Renal cortical epithelial cell (primary cell): ENCODE results near the gene FXR2. TPM values are rescaled to one million over a fixed set of nuclear protein-coding genes. Genes with fewer than 3 reads are reported as not detected.
"Not testable (repeated sequence)": the region's sequence is repeated elsewhere in the genome, so short reads cannot be mapped to it uniquely, and the experiment has no call there.

ENCODE experiments used
- DNase-seq: peaks from one replicate; pipeline ENCODE4 v3.0.0-alpha.2; 2011; ENCODE audit warnings: low read depth
- total RNA-seq: library from RNA; depleted of rRNA; stranded (reverse); fragments of >200 nt; gene quantifications from 2 replicates; pipeline ENCODE4 v1.2.3, GENCODE V29; 2014

FXR2 gene
- total RNA-seq, 1 donor from 2014 or later, result 35.0 TPM

- DNase-seq, result no peak
Measured at GRCh38 chr17:7629939-7630571, 15.4 kb upstream of the FXR2 start, which contains the start of gene SHBG. TSS of gene SHBG (plus strand) at chr17:7630135. CDS start at chr17:7630173, 38 bp downstream.

GRCh38 chr17:7627250-7628121 is 12.8 kb upstream of the FXR2 start, which contains the start of gene SAT2:
TSS of gene SAT2 (minus strand) at chr17:7627821. CDS start at chr17:7627635, 186 bp downstream.
- DNase-seq, result peak; percentile 85

GRCh38 chr17:7626956-7627249 is 12.2 kb upstream of the FXR2 start:
- no peak for DNase-seq

- no peak for DNase-seq
Measured at GRCh38 chr17:7626307-7626706, 11.6 kb upstream of the FXR2 start.

GRCh38 chr17:7625749-7626148 is 11.1 kb upstream of the FXR2 start:
- not testable (repeated sequence) for DNase-seq

- no peak for DNase-seq
Measured at GRCh38 chr17:7623661-7624060, 9.0 kb upstream of the FXR2 start.

- DNase-seq, result no peak
Measured at GRCh38 chr17:7620835-7621234, 6.1 kb upstream of the FXR2 start.

GRCh38 chr17:7618608-7619007 is 3.9 kb upstream of the FXR2 start:
- no peak for DNase-seq

GRCh38 chr17:7615265-7615747 is 609 bp upstream of the FXR2 start:
- DNase-seq, result no peak

GRCh38 chr17:7613769-7614424 is 800 bp downstream of the FXR2 start:
- peak; percentile 34 for DNase-seq

- DNase-seq, result no peak
Measured at GRCh38 chr17:7612294-7612640, 2.4 kb downstream of the FXR2 start.

GRCh38 chr17:7611635-7612293 is 2.9 kb downstream of the FXR2 start:
- DNase-seq, result no peak

- DNase-seq, result no peak
Measured at GRCh38 chr17:7610641-7611040, 4.1 kb downstream of the FXR2 start.

GRCh38 chr17:7606280-7606679 is 8.4 kb downstream of the FXR2 start:
- DNase-seq, result no peak

GRCh38 chr17:7597561-7597960 is 17.1 kb downstream of the FXR2 start:
- DNase-seq, result not testable (repeated sequence)

- DNase-seq, result no peak
Measured at GRCh38 chr17:7593296-7593695, 21.4 kb downstream of the FXR2 start.

GRCh38 chr17:7592422-7593021 is 22.2 kb downstream of the FXR2 start:
- no peak for DNase-seq

- no peak for DNase-seq
Measured at GRCh38 chr17:7591596-7591995, 23.1 kb downstream of the FXR2 start.

GRCh38 chr17:7590743-7591142 is 24.0 kb downstream of the FXR2 start:
- peak; percentile 62 for DNase-seq

GRCh38 chr17:7589891-7590691 is 24.6 kb downstream of the FXR2 start, which contains the start of gene SOX15:
TSS of gene SOX15 (minus strand) at chr17:7590094. CDS start at chr17:7589676, 418 bp downstream.
- peak; percentile 56 for DNase-seq
